ENCODE data around the gene TMTC3. TPM values are rescaled to one million over a fixed set of nuclear protein-coding genes. Genes with fewer than 3 reads are reported as not detected.
"Not testable (repeated sequence)": the region's sequence is repeated elsewhere in the genome, so short reads cannot be mapped to it uniquely, and the experiment has no call there.

Gene TMTC3
- total RNA-seq, 2 experiments from 2014 or later: 5.3 to 6.8 TPM

GRCh38 chr12:88202500-88202899, 60.4 kb downstream of the TMTC3 start:
- H3K4me1 Mint-ChIP-seq (ENCODE audit: low read depth): no peaks in the 10 kb centered on the region
- no peak overlapping the region for H3K4me3 Mint-ChIP-seq
- intact Hi-C loops (cut with micrococcal nuclease): no loop called here
- peaks cover 11% of the 10 kb centered on the region for H3K9me3 Mint-ChIP-seq
- no peaks in the 10 kb centered on the region for H3K36me3 Mint-ChIP-seq
- DNase-seq: no peak
- CTCF ChIA-PET: no interaction called here
- H3K27ac Mint-ChIP-seq: no peak overlapping the region
- H3K27me3 Mint-ChIP-seq: no peaks in the 10 kb centered on the region
- POLR2A ChIA-PET: no interaction called here

DNA sequence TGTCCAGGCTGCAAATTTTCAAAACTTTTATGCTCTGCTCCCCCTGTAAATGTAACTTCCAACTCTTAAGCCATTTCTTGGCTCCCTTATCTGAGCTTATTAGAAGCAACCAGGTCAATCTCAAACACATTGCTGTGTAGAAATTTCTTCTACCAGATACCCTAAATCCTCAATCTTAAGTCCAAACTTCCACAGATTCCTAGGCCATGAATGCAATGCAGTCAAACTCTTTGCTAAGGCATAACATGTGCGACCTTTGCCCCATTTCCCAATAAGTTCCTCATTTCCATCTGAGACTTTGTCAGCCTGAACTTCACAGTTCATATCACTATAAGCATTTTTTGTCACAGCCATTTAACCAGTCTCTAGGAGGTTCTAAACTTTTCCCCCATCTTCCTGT, 64.5 kb downstream of the TMTC3 start:
- Mint-ChIP-seq H3K27me3 (no peaks in the 10 kb centered on the region), H3K9me3 (peaks cover 31% of the 10 kb centered on the region), H3K27ac (no peak overlapping the region), H3K36me3 (peaks cover 6% of the 10 kb centered on the region), H3K4me1 (ENCODE audit: low read depth) (no peaks in the 10 kb centered on the region), H3K4me3 (no peak overlapping the region)
- intact Hi-C loops (cut with micrococcal nuclease): no loop called here
- DNase-seq: no peak
- POLR2A ChIA-PET: no interaction called here
- CTCF ChIA-PET: no interaction called here

DNA sequence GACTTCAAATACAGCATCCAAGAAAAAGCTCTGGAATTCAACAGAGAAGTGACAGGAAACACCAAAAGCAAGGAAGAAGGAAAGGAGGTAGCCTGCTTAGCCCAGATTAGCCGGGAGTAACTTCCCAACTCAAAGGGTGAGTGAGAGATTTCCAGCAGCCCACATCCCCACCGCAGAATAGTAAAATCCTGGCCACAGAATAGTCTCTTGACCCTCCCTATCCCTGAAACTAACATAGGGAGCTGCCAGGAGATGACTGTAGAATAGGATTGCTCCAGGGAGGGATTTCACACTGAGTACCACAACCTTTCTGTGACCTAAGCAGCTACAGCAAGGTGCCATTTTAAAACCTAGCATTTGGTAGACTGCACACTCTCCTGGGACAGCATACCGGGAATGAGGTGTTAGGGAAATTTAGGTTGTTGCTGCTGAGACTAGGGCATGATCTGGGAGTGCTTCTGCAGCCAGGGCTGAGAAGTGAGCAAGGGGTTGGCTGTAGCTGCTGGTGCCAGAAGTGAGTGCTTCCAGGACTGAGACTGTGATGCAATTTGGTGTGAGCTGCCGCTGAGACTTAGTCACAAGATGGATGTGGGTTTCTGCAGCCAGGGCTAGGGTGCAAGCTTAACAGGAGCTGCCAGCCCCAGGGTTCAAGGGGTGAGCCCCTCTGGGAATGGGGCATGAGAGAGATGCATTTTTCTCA, 66.0 kb downstream of the TMTC3 start:
- H3K9me3 Mint-ChIP-seq: peaks cover 39% of the 10 kb centered on the region

GRCh38 chr12:88208661-88209060, 66.6 kb downstream of the TMTC3 start:
- peaks cover 6% of the 10 kb centered on the region for H3K36me3 Mint-ChIP-seq
- DNase-seq: no peak
- CTCF ChIA-PET: no interaction called here
- intact Hi-C loops (cut with micrococcal nuclease): no loop called here
- H3K27me3 Mint-ChIP-seq: peaks cover under 1% of the 10 kb centered on the region
- H3K4me3 Mint-ChIP-seq: no peak overlapping the region
- no peak overlapping the region for H3K27ac Mint-ChIP-seq
- POLR2A ChIA-PET: no interaction called here
- H3K9me3 Mint-ChIP-seq: peaks cover 39% of the 10 kb centered on the region
- H3K4me1 Mint-ChIP-seq (ENCODE audit: low read depth): no peaks in the 10 kb centered on the region

More for the DNA sequence above, 66.0 kb downstream of the TMTC3 start:
- intact Hi-C loops (cut with micrococcal nuclease): no loop called here
- Mint-ChIP-seq H3K4me3 (no peak overlapping the region), H3K27me3 (no peaks in the 10 kb centered on the region), H3K4me1 (ENCODE audit: low read depth) (no peaks in the 10 kb centered on the region), H3K36me3 (peaks cover 6% of the 10 kb centered on the region), H3K27ac (no peak overlapping the region)
- no peak for DNase-seq
- ChIA-PET CTCF (no interaction called here), POLR2A (no interaction called here)

DNA sequence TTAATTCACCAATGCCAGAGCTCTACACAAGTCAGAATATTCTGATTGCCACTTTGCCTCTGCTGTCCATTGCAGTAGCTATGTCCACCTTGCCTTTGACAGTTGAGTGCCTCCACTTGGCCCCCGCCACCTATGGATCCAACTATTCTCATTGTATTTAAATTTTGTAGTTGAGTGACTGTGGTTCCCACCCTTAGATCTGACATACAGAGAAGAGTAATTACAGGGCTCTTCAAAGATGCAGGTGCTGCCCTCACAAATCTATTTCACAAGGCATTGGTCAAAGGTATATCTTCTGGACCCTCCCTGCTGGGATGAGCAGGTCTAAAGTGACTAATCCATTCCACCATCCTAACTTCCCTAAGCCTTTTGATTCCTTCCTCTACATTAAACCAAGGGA, 68.2 kb downstream of the TMTC3 start:
- H3K27me3 Mint-ChIP-seq; intact Hi-C loops (cut with micrococcal nuclease); DNase-seq; H3K27ac Mint-ChIP-seq; H3K36me3 Mint-ChIP-seq; H3K4me3 Mint-ChIP-seq; POLR2A ChIA-PET; H3K4me1 Mint-ChIP-seq (ENCODE audit: low read depth); CTCF ChIA-PET: not testable (repeated sequence)
- peaks cover 38% of the 10 kb centered on the region for H3K9me3 Mint-ChIP-seq

DNA sequence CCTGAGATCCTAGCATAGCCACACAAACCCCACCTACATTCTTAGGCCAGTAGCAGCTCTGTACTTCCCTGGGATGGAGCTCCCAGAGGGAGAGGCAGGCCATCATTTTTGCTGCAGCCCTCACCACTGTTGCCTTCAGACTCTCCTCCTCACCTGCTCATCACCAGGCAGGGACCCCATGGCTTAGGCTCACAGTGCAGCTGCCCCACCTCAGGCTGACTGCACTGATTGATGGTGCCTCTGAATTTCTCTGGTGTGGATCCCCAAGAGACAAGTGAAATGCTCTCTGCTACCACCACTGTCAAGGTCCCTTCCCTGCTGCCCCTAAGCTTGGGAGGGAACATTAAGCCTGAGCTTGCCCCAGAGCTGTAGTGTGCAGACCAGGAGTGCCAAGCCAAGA, 76.2 kb downstream of the TMTC3 start:
- POLR2A ChIA-PET: no interaction called here
- peaks cover 32% of the 10 kb centered on the region for H3K9me3 Mint-ChIP-seq
- CTCF ChIA-PET: no interaction called here
- DNase-seq: no peak
- intact Hi-C loops (cut with micrococcal nuclease): no loop called here
- H3K4me1 Mint-ChIP-seq (ENCODE audit: low read depth): no peaks in the 10 kb centered on the region
- H3K27ac Mint-ChIP-seq: no peak overlapping the region
- peaks cover 4% of the 10 kb centered on the region for H3K27me3 Mint-ChIP-seq
- H3K4me3 Mint-ChIP-seq: no peak overlapping the region
- H3K36me3 Mint-ChIP-seq: no peaks in the 10 kb centered on the region

- Mint-ChIP-seq H3K27ac (no peak overlapping the region), H3K4me3 (no peak overlapping the region), H3K27me3 (peaks cover 2% of the 10 kb centered on the region), H3K4me1 (ENCODE audit: low read depth) (no peaks in the 10 kb centered on the region), H3K36me3 (no peaks in the 10 kb centered on the region), H3K9me3 (peaks cover 26% of the 10 kb centered on the region)
- intact Hi-C loops (cut with micrococcal nuclease): no loop called here
- ChIA-PET POLR2A (no interaction called here), CTCF (no interaction called here)
- no peak for DNase-seq
These were observed 77.8 kb downstream of the TMTC3 start for GRCh38 chr12:88219861-88220260.

- ChIA-PET CTCF (no interaction called here), POLR2A (no interaction called here)
- DNase-seq: no peak
- Mint-ChIP-seq H3K27ac (no peak overlapping the region), H3K27me3 (no peaks in the 10 kb centered on the region), H3K4me3 (no peak overlapping the region), H3K4me1 (ENCODE audit: low read depth) (peaks cover 6% of the 10 kb centered on the region), H3K36me3 (peaks cover 3% of the 10 kb centered on the region), H3K9me3 (peaks cover 26% of the 10 kb centered on the region)
- intact Hi-C loops (cut with micrococcal nuclease): no loop called here
These were observed 81.4 kb downstream of the TMTC3 start for GRCh38 chr12:88223519-88223918.

DNA sequence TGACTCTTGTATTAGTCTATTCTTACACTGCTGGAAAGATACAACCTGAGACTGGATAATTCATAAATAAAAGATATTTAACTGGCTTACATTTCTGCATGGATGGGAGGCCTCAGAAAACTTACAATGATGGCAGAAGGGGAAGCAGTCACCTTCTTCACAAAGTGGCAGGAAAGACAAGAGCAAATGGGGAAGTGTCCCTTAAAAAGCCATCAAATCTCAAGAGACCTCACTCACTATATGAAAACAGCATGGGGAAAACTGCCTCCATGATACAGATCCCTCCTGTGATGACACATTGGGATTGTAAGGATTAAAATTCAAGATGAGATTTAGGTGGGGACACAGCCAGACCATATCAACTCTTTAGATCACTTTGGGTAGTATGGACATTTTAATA, 83.7 kb downstream of the TMTC3 start:
- Mint-ChIP-seq H3K9me3 (peaks cover 11% of the 10 kb centered on the region), H3K27ac (no peak overlapping the region), H3K27me3 (no peaks in the 10 kb centered on the region), H3K36me3 (peaks cover 3% of the 10 kb centered on the region), H3K4me1 (ENCODE audit: low read depth) (peaks cover 6% of the 10 kb centered on the region), H3K4me3 (no peak overlapping the region)
- ChIA-PET POLR2A (no interaction called here), CTCF (no interaction called here)
- intact Hi-C loops (cut with micrococcal nuclease): no loop called here
- DNase-seq: no peak

DNA sequence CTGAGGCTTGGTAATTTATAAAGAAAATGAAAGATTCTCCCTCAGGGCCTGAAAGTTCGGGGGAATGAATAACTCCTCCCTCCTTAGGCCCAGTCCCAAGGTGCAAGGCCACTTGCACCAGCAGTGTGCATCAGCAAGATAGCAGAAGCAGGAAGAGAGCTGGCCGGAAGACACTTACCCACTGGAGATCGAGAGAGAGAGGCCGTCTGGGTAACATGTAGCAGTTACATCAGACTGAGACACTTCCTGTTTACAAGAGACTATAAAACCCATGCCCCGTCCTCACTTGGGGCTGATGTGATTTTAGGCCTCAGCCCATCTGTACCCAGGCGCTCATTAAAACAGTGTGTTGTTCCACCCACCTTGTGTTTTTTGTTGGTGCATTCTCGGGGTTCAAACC, 85.2 kb downstream of the TMTC3 start:
- Mint-ChIP-seq H3K9me3 (peaks cover 4% of the 10 kb centered on the region), H3K36me3 (peaks cover 3% of the 10 kb centered on the region), H3K4me1 (ENCODE audit: low read depth) (peaks cover 6% of the 10 kb centered on the region), H3K4me3 (no peak overlapping the region), H3K27ac (no peak overlapping the region), H3K27me3 (no peaks in the 10 kb centered on the region)
- POLR2A ChIA-PET: no interaction called here
- intact Hi-C loops (cut with micrococcal nuclease): no loop called here
- CTCF ChIA-PET: no interaction called here
- DNase-seq: no peak

DNA sequence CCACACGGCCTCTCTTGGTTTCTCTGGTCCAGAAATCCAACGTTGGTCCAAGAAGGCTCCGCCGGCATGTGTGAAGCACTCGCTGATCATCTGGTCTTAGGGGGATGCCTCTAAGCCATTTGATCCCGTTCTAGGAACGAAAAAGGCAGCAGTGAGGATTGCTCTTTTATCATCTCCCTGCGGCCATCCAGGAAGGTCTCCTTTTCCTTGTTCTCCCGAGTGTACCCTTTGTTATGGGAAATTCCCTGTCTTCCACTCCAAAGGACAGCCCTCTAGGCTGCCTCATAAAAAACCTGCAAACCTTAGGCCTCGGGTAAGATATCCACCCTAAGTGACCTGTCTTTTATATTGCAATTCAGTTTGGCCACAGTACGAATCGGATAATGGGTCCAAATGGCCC, 85.8 kb downstream of the TMTC3 start:
- peaks cover 3% of the 10 kb centered on the region for H3K36me3 Mint-ChIP-seq
- no peak for DNase-seq
- ChIA-PET POLR2A (no interaction called here), CTCF (no interaction called here)
- no peak overlapping the region for H3K27ac Mint-ChIP-seq
- peaks cover 2% of the 10 kb centered on the region for H3K9me3 Mint-ChIP-seq
- intact Hi-C loops (cut with micrococcal nuclease): no loop called here
- H3K4me1 Mint-ChIP-seq (ENCODE audit: low read depth): peaks cover 6% of the 10 kb centered on the region
- H3K4me3 Mint-ChIP-seq: no peak overlapping the region
- no peaks in the 10 kb centered on the region for H3K27me3 Mint-ChIP-seq

DNA sequence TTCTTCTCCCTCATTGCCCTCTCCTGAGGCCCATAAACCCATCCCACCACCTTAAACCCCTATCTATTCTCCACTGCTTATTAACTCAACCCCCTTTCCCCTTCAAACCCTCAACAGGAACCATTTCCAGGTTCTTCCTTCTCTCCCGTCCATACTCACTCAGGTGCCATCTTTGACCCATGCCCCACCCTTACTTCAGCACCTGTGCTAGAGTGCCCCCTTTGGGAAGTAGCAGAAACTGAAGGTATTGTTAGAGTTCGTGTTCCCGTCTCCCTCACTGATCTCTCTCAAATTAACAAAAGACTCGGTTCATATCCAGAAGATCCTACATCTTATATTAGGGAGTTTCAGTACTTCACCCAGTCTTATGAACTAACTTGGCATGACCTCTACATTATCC, 86.6 kb downstream of the TMTC3 start:
- ChIA-PET CTCF (no interaction called here), POLR2A (no interaction called here)
- no peak overlapping the region for H3K4me3 Mint-ChIP-seq
- no peak for DNase-seq
- intact Hi-C loops (cut with micrococcal nuclease): no loop called here
- H3K27ac Mint-ChIP-seq: no peak overlapping the region
- H3K27me3 Mint-ChIP-seq: no peaks in the 10 kb centered on the region
- peaks cover 3% of the 10 kb centered on the region for H3K36me3 Mint-ChIP-seq
- H3K9me3 Mint-ChIP-seq: peaks cover 2% of the 10 kb centered on the region
- H3K4me1 Mint-ChIP-seq (ENCODE audit: low read depth): peaks cover 6% of the 10 kb centered on the region

- no peak for DNase-seq
- H3K4me1 Mint-ChIP-seq (ENCODE audit: low read depth): peaks cover 12% of the 10 kb centered on the region
- H3K27ac Mint-ChIP-seq: no peak overlapping the region
- intact Hi-C loops (cut with micrococcal nuclease): loop anchor here (10.0 kb wide), 1 partner anchor 1125 kb away; the partner anchor contains the start of gene DUSP6
- H3K4me3 Mint-ChIP-seq: no peak overlapping the region
- H3K27me3 Mint-ChIP-seq: no peaks in the 10 kb centered on the region
- ChIA-PET CTCF (no interaction called here), POLR2A (no interaction called here)
- no peaks in the 10 kb centered on the region for H3K9me3 Mint-ChIP-seq
- H3K36me3 Mint-ChIP-seq: peaks cover 3% of the 10 kb centered on the region
These were observed 88.2 kb downstream of the TMTC3 start for GRCh38 chr12:88230271-88230670.

All from activated CD4-positive, alpha-beta memory T cell treated with anti-CD3 and anti-CD28 coated beads for 36 hours (primary cell).